Activated naive CD4-positive, alpha-beta T cell treated with anti-CD3 and anti-CD28 coated beads for 36 hours (primary cell): ENCODE measurements around the gene CCDC88B. TPM values are rescaled to one million over a fixed set of nuclear protein-coding genes. Genes with fewer than 3 reads are reported as not detected.

Source experiments
- CTCF ChIA-PET: fragments of 350-600 bp; sonication (Branson Sonifier 250); formaldehyde crosslinking; loops from one replicate; lab custom pipeline; 2021; ENCODE audit warnings: antibody characterized with exemption; lab: Charles Lee
- DNase-seq: peaks from one replicate; pipeline ENCODE4 v3.0.0-alpha.2; 2020
- H3K27ac Mint-ChIP-seq: one replicate; pipeline ENCODE4 v1.8.0; 2021; ENCODE audit warnings: mild to moderate bottlenecking, mixed read lengths
- H3K27me3 Mint-ChIP-seq: one replicate; pipeline ENCODE4 v1.8.0; 2021; ENCODE audit warnings: low read depth, mixed read lengths
- H3K36me3 Mint-ChIP-seq: one replicate; pipeline ENCODE4 v1.8.0; 2021; ENCODE audit warnings: low read depth, mixed read lengths
- H3K4me1 Mint-ChIP-seq: one replicate; pipeline ENCODE4 v1.8.0; 2021; ENCODE audit warnings: low read depth, mixed read lengths
- H3K4me3 Mint-ChIP-seq: one replicate; pipeline ENCODE4 v1.8.0; 2021; ENCODE audit warnings: mild to moderate bottlenecking, moderate library complexity, mixed read lengths
- H3K9me3 Mint-ChIP-seq: one replicate; pipeline ENCODE4 v1.8.0; 2021; ENCODE audit warnings: mixed read lengths
- intact Hi-C: fragments of 100-400 bp; cut with micrococcal nuclease; formaldehyde crosslinking; loops from one replicate; pipeline ENCODE4 v1.15.1; 2023
- total RNA-seq, 2 experiments: library from RNA; stranded (reverse); gene quantifications; one replicate each; pipeline ENCODE4 v1.2.3, GENCODE V29; 2021

The CCDC88B gene
- total RNA-seq, 2 experiments from 2014 or later = 53.2 to 61.9 TPM

GRCh38 chr11:64342869-64343745 lies 3.1 kb downstream of the CCDC88B start:
- Mint-ChIP-seq H3K27ac (no peak overlapping the region), H3K36me3 (peaks cover 22% of the 10 kb centered on the region), H3K27me3 (no peaks in the 10 kb centered on the region), H3K9me3 (no peaks in the 10 kb centered on the region), H3K4me3 (no peak overlapping the region), H3K4me1 (peaks cover 35% of the 10 kb centered on the region)
- CTCF ChIA-PET = interaction anchor here (2.0 to 7.1 kb wide), 2 partner anchors 12 to 25 kb away, joined by 4 to 61 read pairs; partner anchors contain the start of genes PRDX5 and TRMT112
- intact Hi-C loops = loop anchor here (5.0 kb wide), 1 partner anchor 434 kb away; the partner anchor contains the start of gene SF1
- DNase-seq = no peak

DNA sequence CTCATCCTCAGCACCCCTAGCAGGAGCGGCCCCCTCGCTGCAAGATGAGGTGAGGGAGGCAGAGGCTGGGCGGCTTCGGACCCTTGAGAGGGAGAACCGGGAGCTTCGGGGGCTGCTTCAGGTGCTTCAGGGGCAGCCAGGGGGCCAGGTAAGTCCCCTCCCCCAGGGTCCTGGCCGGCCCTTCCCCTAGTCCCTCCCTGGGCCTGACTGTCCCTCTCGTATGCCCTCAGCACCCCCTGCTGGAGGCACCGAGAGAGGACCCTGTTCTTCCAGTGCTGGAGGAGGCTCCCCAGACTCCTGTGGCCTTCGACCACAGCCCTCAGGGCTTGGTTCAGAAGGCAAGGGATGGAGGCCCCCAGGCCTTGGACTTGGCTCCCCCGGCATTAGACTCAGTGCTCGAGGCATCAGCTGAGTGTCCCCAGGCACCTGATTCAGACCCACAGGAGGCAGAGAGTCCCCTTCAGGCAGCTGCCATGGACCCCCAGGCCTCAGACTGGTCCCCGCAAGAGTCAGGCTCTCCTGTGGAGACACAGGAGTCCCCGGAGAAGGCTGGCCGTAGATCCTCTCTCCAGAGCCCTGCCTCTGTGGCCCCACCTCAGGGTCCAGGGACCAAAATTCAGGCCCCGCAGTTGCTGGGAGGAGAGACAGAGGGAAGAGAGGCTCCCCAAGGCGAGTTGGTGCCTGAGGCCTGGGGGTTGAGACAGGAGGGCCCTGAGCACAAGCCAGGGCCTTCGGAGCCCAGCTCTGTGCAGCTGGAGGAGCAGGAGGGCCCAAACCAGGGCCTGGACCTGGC lies 4.0 kb downstream of the CCDC88B start:
- H3K9me3 Mint-ChIP-seq = no peaks in the 10 kb centered on the region
- H3K36me3 Mint-ChIP-seq = peaks cover 20% of the 10 kb centered on the region
- no peaks in the 10 kb centered on the region for H3K27me3 Mint-ChIP-seq
- no peak for DNase-seq
- H3K27ac Mint-ChIP-seq = no peak overlapping the region
- H3K4me1 Mint-ChIP-seq = peaks cover 31% of the 10 kb centered on the region
- H3K4me3 Mint-ChIP-seq = no peak overlapping the region
- CTCF ChIA-PET = interaction anchor here (2.0 to 7.1 kb wide), 2 partner anchors 11 to 26 kb away, joined by 4 to 61 read pairs; partner anchors contain the start of genes PRDX5 and TRMT112
- intact Hi-C loops = loop anchor here (5.0 kb wide), 1 partner anchor 433 kb away; the partner anchor contains the start of gene SF1

DNA sequence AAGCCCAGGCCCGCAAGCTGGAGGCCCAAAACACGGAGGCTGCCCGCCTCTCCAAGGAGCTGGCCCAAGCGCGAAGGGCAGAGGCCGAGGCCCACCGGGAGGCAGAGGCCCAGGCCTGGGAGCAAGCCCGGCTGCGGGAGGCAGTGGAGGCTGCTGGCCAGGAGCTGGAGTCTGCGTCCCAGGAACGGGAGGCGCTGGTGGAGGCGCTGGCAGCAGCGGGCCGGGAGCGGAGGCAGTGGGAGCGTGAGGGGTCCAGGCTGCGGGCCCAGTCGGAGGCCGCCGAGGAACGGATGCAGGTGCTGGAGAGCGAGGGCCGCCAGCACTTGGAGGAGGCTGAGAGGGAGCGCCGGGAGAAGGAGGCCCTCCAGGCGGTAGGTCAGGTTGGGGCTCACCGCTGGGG lies 4.8 kb downstream of the CCDC88B start:
- DNase-seq = no peak
- Mint-ChIP-seq H3K9me3 (no peaks in the 10 kb centered on the region), H3K36me3 (peaks cover 16% of the 10 kb centered on the region), H3K4me1 (peaks cover 23% of the 10 kb centered on the region), H3K27me3 (no peaks in the 10 kb centered on the region), H3K27ac (no peak overlapping the region), H3K4me3 (no peak overlapping the region)
- CTCF ChIA-PET = interaction anchor here (0.6 to 7.1 kb wide), 4 partner anchors 10 to 140 kb away, joined by 3 to 61 read pairs (median 6); partner anchors contain the start of genes PRDX5 and TRMT112
- intact Hi-C loops = loop anchor here (5.0 kb wide), 1 partner anchor 433 kb away; the partner anchor contains the start of gene SF1

DNA sequence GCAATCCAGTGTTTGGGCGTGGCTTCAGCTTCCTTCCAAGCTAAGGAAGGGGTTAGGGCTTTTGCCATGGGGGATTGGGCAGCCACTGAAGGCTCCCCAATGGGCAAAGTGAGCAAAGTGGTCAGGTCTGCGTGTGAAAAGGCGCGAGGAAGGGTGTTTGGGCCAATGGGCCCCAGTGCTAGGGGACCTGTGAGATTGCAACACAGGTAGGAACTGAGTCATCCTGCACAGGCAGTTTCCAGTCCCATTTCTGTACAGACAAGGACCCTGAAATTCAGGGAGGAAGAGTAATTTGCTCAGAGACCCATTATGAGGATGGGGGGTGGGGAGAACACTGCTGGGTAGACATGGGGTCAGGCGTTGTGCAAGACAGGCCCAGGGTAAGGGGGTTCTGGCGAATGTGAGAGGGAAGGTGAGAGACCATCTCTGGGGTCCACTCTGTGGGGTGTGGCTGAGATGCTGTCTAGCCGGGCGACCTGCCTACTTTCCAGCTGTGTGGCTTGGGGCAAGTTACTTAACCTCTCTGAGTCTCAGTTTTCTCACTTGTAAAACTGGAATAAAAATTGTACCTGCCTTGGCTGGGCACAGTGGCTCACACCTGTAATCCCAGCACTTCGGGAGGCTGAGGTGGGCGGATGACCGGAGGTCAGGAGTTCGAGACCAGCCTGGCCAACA lies 7.3 kb downstream of the CCDC88B start:
- Mint-ChIP-seq H3K4me1 (peaks cover 5% of the 10 kb centered on the region), H3K36me3 (peaks cover 11% of the 10 kb centered on the region), H3K27me3 (no peaks in the 10 kb centered on the region), H3K4me3 (no peak overlapping the region), H3K9me3 (no peaks in the 10 kb centered on the region), H3K27ac (no peak overlapping the region)
- no peak for DNase-seq
- intact Hi-C loops = no loop called here
- CTCF ChIA-PET = interaction anchor here (0.9 kb wide), 1 partner anchor 9 kb away, joined by 4 read pairs; no protein-coding TSS in a partner anchor

DNA sequence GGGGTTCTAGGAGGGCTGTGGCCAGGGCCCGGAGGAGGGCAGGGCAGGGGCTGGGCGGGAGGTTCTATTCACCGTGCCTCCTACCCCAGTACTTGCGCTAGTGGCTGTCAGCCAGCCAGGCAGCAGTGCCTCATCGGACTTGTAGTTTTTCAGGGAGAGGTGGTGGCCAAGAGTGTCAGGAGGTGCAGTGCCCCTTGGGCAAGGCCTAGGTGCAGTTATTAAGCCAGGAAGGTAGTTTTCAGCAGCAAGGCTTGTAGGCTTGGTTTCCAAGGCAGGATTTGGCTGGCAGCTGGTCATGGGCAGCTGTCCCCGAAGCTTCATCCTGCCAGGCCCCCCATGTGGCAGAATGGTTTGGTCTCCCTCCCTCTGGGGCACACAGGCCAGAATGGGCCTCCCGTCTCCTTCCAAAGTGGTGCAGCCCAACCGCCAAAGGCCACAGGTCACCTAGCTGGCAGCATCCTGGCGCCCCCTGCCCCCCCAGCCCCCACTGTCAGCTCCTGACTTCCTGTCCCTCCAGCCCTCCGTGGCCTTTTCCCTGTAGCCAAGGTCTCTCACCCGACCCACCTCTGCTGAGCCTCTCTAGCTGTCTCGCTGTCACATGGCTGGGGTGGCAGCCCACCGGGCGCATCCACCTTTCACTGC lies 8.5 kb downstream of the CCDC88B start:
- intact Hi-C loops = no loop called here
- Mint-ChIP-seq H3K9me3 (no peaks in the 10 kb centered on the region), H3K4me1 (peaks cover 3% of the 10 kb centered on the region), H3K27ac (no peak overlapping the region), H3K27me3 (no peaks in the 10 kb centered on the region), H3K36me3 (peaks cover 10% of the 10 kb centered on the region), H3K4me3 (no peak overlapping the region)
- no peak for DNase-seq
- CTCF ChIA-PET = interaction anchor here (0.6 to 0.9 kb wide), 2 partner anchors 7 to 44 kb away, joined by 3 to 4 read pairs; no protein-coding TSS in a partner anchor

- no peak overlapping the region for H3K27ac Mint-ChIP-seq
- H3K4me3 Mint-ChIP-seq = no peak overlapping the region
- peaks cover 3% of the 10 kb centered on the region for H3K4me1 Mint-ChIP-seq
- no peaks in the 10 kb centered on the region for H3K9me3 Mint-ChIP-seq
- no peaks in the 10 kb centered on the region for H3K27me3 Mint-ChIP-seq
- no peak for DNase-seq
- intact Hi-C loops = no loop called here
- CTCF ChIA-PET = interaction anchor here (0.8 to 0.9 kb wide), 2 partner anchors 11 to 32 kb away, joined by 4 to 5 read pairs; partner anchors contain the start of gene TRMT112
- peaks cover 10% of the 10 kb centered on the region for H3K36me3 Mint-ChIP-seq
Measured at GRCh38 chr11:64349025-64349387, 9.0 kb downstream of the CCDC88B start.

DNA sequence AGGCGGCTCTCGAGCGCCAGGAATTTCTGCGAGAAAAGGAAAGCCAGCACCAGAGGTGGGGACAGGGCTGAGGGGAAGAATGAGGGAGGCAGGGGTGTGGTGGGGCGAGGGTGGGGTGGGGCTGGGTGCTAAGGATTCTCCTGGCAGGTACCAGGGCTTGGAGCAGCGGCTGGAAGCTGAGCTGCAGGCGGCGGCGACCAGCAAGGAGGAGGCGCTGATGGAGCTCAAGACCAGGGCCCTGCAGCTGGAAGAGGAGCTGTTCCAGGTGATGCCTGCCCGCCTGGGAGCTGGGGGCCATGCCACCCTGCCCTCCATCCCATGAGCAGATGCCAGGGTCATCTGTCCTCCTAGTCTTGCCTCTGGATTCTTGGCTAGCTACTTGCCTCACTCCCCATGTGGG lies 9.4 kb downstream of the CCDC88B start:
- no peaks in the 10 kb centered on the region for H3K27me3 Mint-ChIP-seq
- intact Hi-C loops = no loop called here
- H3K4me3 Mint-ChIP-seq = no peak overlapping the region
- no peak for DNase-seq
- CTCF ChIA-PET = interaction anchor here (0.8 to 0.9 kb wide), 2 partner anchors 10 to 32 kb away, joined by 4 to 5 read pairs; partner anchors contain the start of gene TRMT112
- no peak overlapping the region for H3K27ac Mint-ChIP-seq
- H3K9me3 Mint-ChIP-seq = no peaks in the 10 kb centered on the region
- H3K4me1 Mint-ChIP-seq = peaks cover 3% of the 10 kb centered on the region
- peaks cover 10% of the 10 kb centered on the region for H3K36me3 Mint-ChIP-seq

DNA sequence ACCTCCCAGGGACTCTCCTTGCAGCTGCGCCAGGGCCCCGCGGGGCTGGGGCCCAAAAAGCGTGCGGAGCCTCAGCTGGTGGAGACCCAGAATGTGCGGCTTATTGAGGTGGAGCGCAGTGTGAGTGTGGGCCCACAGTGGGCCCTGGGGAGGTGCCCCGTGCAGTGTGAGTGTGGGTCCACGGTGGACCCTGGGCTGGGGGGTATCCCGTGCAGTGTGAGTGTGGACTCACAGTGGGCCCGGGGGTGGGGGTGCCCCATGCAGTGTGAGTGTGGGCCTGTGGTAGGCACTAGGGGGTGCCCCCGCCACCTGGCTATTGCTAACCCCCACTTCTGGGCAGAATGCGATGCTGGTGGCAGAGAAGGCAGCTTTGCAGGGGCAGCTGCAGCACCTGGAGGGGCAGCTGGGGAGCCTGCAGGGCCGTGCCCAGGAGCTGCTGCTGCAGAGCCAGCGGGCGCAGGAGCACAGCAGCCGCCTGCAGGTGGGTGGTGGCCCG lies 11.2 kb downstream of the CCDC88B start:
- no peaks in the 10 kb centered on the region for H3K9me3 Mint-ChIP-seq
- intact Hi-C loops = no loop called here
- CTCF ChIA-PET = no interaction called here
- H3K4me3 Mint-ChIP-seq = no peak overlapping the region
- no peaks in the 10 kb centered on the region for H3K27me3 Mint-ChIP-seq
- no peak for DNase-seq
- H3K27ac Mint-ChIP-seq = no peak overlapping the region
- peaks cover 4% of the 10 kb centered on the region for H3K36me3 Mint-ChIP-seq
- peaks cover 5% of the 10 kb centered on the region for H3K4me1 Mint-ChIP-seq

DNA sequence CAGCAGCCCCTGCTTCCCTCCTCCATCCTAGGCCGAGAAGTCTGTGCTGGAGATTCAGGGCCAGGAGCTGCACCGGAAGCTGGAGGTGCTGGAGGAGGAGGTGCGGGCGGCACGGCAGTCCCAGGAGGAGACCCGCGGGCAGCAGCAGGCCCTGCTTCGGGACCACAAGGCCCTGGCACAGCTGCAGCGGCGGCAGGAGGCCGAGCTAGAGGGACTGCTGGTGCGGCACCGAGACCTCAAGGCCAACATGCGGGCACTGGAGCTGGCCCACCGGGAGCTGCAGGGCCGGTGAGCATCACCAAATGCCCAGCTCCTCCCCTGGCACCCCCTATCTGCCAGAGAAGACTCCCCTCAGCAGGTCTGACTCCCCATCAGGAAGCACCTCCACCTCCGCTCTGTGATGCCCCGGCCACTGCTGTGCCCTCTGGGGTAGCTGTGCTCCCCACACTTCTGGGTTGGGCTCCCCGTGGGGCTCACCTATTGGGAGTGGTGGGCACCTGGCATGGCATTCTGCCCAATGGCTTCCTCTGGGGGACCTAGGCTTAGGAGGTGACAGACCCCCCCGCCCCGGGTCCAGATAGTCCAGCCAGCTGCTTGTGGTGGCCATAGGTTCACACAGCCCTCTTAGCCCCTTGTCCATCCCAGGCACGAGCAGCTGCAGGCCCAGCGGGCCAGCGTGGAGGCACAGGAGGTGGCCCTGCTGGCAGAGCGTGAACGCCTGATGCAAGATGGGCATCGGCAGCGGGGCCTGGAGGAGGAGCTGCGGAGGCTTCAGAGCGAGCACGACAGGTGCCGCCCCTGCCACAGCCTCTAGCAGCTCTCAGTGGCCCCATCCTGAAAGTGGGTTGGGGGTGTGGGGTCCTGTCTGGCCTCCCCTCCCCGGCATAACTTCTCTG lies 12.3 kb downstream of the CCDC88B start:
- no peaks in the 10 kb centered on the region for H3K27me3 Mint-ChIP-seq
- H3K27ac Mint-ChIP-seq = no peak overlapping the region
- peaks cover 7% of the 10 kb centered on the region for H3K4me1 Mint-ChIP-seq
- CTCF ChIA-PET = interaction anchor here (1.0 to 7.0 kb wide), 4 partner anchors 9 to 97 kb away, joined by 3 to 61 read pairs (median 7); partner anchors contain the start of genes CCDC88B, PRDX5 and TRMT112
- H3K36me3 Mint-ChIP-seq = peaks cover under 1% of the 10 kb centered on the region
- intact Hi-C loops = no loop called here
- H3K9me3 Mint-ChIP-seq = no peaks in the 10 kb centered on the region
- DNase-seq = no peak
- H3K4me3 Mint-ChIP-seq = no peak overlapping the region

DNA sequence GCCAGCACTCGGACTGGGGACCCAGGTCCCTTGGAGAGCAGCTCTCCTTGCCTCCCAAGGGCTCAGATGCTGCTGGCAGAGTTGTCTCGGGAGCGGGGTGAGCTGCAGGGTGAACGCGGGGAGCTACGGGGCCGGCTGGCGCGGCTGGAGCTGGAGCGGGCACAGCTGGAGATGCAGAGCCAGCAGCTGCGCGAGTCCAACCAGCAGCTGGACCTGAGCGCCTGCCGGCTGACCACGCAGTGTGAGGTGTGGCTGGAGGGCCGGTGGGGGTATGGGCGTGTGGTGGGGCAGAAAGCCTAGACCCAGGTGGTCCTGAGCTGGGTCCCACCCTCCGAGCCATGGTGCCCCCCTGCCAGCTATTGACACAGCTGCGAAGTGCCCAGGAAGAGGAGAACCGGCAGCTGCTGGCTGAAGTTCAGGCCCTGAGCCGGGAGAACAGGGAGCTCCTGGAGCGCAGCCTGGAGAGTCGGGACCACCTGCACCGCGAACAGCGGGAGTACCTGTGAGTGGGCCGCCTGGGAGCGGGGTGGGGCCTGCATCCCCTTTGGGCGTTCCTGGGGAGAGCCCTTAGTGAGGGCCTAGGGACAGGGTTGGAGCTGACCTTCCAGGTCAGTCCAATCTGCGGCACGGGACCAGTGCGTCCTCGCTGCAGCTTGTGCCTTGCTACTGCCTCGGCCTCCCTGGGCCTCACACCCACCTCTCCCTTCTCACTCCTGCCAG lies 13.2 kb downstream of the CCDC88B start:
- DNase-seq = no peak
- Mint-ChIP-seq H3K9me3 (no peaks in the 10 kb centered on the region), H3K27me3 (no peaks in the 10 kb centered on the region), H3K4me3 (no peak overlapping the region), H3K4me1 (peaks cover 13% of the 10 kb centered on the region), H3K27ac (no peak overlapping the region), H3K36me3 (peaks cover 2% of the 10 kb centered on the region)
- CTCF ChIA-PET = interaction anchor here (1.0 to 7.0 kb wide), 4 partner anchors 10 to 96 kb away, joined by 3 to 61 read pairs (median 7); partner anchors contain the start of genes CCDC88B, PRDX5 and TRMT112
- intact Hi-C loops = no loop called here
